ENCODE data around the gene COX19. TPM values are rescaled to one million over a fixed set of nuclear protein-coding genes. Genes with fewer than 3 reads are reported as not detected.

COX19 gene
- total and polyA plus RNA-seq, 2 of the 13 experiments (the other 11 are each of a cell fraction or from before 2014, with no cell fraction given), result 11.5 to 21.7 TPM

- TF ChIP-seq HNF1A (IDR thresholded peaks at IDR 0.05; ENCODE audit: low read depth) (peak; percentile 97), HNF1A (CRISPR knock-in tag; IDR thresholded peaks at IDR 0.05; ENCODE audit: borderline replicate concordance) (peak; percentile 97; the same call in 1 of the 2 replicates), JDP2 (CRISPR knock-in tag; IDR thresholded peaks at IDR 0.05; ENCODE audit: borderline replicate concordance) (no peak), CHCHD3 (CRISPR knock-in tag; IDR thresholded peaks at IDR 0.05) (no peak), MTA3 (CRISPR knock-in tag; IDR thresholded peaks at IDR 0.05) (no peak), HNRNPLL (IDR thresholded peaks at IDR 0.05; ENCODE audit: low read depth, low read length, poor library complexity, severe bottlenecking) (peak; percentile 77), RXRA (CRISPR knock-in tag; IDR thresholded peaks at IDR 0.05) (peak; percentile 93), CENPX (CRISPR knock-in tag; IDR thresholded peaks at IDR 0.05) (no peak), ZNF256 (CRISPR knock-in tag; conservative IDR thresholded peaks at IDR 0.05) (peak; percentile 74; the same call in 1 of the 2 replicates), SMAD1 (CRISPR knock-in tag; IDR thresholded peaks at IDR 0.05; ENCODE audit: borderline replicate concordance, low read depth) (no peak; the same call in 1 of the 2 replicates), HNRNPL (IDR thresholded peaks at IDR 0.05; ENCODE audit: low read depth, low read length) (peak; percentile 96), KLF11 (CRISPR knock-in tag; IDR thresholded peaks at IDR 0.05) (peak; percentile 16), ZNF264 (CRISPR knock-in tag; IDR thresholded peaks at IDR 0.05) (peak; percentile 81; the same call in 1 of the 2 replicates), SOX13 (IDR thresholded peaks at IDR 0.05) (peak; percentile 66), SOX13 (CRISPR knock-in tag; conservative IDR thresholded peaks at IDR 0.05 in 1 of 2, IDR thresholded peaks at IDR 0.05 in 1 of 2) (peak in 1 of 2 experiments; percentile 85; a peak in 2 of 4 replicates), MYPOP (CRISPR knock-in tag; IDR thresholded peaks at IDR 0.05) (peak; percentile 82)
- TF ChIP-seq, protein P1, sequence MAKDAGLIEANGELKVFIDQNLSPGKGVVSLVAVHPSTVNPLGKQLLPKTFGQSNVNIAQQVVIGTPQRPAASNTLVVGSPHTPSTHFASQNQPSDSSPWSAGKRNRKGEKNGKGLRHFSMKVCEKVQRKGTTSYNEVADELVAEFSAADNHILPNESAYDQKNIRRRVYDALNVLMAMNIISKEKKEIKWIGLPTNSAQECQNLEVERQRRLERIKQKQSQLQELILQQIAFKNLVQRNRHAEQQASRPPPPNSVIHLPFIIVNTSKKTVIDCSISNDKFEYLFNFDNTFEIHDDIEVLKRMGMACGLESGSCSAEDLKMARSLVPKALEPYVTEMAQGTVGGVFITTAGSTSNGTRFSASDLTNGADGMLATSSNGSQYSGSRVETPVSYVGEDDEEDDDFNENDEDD (CRISPR knock-in tag; IDR thresholded peaks at IDR 0.05; ENCODE audit: borderline replicate concordance), result 0 out of 2 replicates have a peak, but pooled peaks have one; percentile 10
- TF ChIP-seq, protein P2, sequence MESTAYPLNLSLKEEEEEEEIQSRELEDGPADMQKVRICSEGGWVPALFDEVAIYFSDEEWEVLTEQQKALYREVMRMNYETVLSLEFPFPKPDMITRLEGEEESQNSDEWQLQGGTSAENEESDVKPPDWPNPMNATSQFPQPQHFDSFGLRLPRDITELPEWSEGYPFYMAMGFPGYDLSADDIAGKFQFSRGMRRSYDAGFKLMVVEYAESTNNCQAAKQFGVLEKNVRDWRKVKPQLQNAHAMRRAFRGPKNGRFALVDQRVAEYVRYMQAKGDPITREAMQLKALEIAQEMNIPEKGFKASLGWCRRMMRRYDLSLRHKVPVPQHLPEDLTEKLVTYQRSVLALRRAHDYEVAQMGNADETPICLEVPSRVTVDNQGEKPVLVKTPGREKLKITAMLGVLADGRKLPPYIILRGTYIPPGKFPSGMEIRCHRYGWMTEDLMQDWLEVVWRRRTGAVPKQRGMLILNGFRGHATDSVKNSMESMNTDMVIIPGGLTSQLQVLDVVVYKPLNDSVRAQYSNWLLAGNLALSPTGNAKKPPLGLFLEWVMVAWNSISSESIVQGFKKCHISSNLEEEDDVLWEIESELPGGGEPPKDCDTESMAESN (CRISPR knock-in tag; conservative IDR thresholded peaks at IDR 0.05), result peak; percentile 45; the same call in 1 of the 2 replicates
- TF ChIP-seq, protein P3, sequence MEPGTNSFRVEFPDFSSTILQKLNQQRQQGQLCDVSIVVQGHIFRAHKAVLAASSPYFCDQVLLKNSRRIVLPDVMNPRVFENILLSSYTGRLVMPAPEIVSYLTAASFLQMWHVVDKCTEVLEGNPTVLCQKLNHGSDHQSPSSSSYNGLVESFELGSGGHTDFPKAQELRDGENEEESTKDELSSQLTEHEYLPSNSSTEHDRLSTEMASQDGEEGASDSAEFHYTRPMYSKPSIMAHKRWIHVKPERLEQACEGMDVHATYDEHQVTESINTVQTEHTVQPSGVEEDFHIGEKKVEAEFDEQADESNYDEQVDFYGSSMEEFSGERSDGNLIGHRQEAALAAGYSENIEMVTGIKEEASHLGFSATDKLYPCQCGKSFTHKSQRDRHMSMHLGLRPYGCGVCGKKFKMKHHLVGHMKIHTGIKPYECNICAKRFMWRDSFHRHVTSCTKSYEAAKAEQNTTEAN (CRISPR knock-in tag; conservative IDR thresholded peaks at IDR 0.05), result peak; percentile 60; the same call in 1 of the 2 replicates
Observed at GRCh38 chr7:977326-978048, 2.1 kb upstream of the COX19 start (continued).
